GM19043 (cell line): ENCODE data around the gene PARK7.

Experiments used
- ATAC-seq: cut with Tn5 transposase; IDR thresholded peaks from one replicate; pipeline ENCODE4 v1.9.1; 2021; ENCODE audit warnings: low read depth; ENCODE audit not compliant: unreplicated experiment

Gene PARK7

DNA sequence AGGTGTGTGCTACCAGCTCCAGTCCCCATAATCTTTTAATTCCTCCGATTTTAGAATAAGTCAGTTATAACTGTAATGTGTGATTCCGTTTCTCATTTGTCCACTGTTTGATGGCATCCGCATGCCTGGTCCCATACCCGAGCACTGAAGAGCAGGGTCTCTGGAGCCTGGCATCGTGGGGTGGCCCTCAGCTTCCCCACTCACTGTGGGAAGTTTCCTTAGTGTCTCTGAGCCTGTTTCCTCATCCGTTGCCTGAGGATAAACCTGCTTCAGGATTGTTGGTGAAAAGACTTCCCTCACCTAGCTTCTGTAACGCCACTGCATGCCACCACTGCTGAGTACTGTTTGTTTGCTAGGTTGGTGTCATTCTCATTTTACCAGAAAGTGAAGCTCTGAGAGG is 19.5 kb downstream of the PARK7 start:
- no peak for ATAC-seq

- no peak for ATAC-seq
Observed at GRCh38 chr1:7983086-7983778, 21.7 kb downstream of the PARK7 start.

- no peak for ATAC-seq
Observed at GRCh38 chr1:7984811-7985210, 23.3 kb downstream of the PARK7 start.

- ATAC-seq, result no peak
Observed at GRCh38 chr1:7985851-7986612, 24.5 kb downstream of the PARK7 start.

DNA sequence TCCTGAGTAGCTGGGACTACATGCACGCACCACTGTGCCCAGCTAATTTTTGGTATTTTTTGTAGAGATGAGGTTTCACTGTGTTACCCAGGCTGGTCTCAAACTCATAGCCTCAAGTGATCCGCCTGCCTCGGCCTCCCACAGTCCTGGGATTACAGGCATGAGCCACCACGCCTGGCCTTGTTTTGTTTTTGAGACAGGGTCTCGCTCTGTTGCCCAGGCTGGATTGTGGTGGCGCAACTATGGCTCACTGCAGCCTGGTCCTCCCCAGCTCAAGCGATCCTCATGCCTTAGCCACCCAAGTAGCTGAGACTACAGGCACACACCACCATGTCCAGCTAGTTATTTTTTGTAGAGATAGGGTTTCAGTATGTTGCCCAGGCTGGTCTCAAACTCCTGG is 26.0 kb downstream of the PARK7 start:
- no peak for ATAC-seq

- no peak for ATAC-seq
Observed at GRCh38 chr1:7988576-7988975, 27.1 kb downstream of the PARK7 start.

- no peak for ATAC-seq
Observed at GRCh38 chr1:7989762-7990428, 28.4 kb downstream of the PARK7 start.

- no peak for ATAC-seq
Observed at GRCh38 chr1:7991504-7992440, 30.3 kb downstream of the PARK7 start.

- ATAC-seq, result no peak
Observed at GRCh38 chr1:7992885-7993284, 31.4 kb downstream of the PARK7 start.

GRCh38 chr1:7993593-7994479 is 32.3 kb downstream of the PARK7 start:
- peak; percentile 84 for ATAC-seq

DNA sequence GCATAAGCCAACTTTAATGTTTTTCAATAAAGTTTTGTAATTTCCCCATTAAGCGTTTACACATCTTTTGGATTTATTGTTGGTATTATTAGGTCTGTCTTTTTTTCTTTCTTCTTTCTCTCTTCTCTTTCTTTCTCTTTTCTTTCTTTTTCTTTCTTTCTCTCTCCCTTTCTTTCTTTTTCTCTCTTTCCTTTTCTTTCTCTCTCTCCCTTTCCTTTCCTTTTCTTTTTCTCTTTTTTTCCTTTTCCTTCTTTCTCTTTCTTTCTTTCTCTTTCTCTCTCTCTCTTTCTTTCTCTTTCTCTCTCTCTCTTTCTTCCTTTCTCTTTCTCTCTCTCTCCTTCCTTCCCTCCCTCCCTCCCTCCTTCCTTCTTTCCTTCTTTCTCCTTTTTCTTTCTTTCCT is 33.3 kb downstream of the PARK7 start:
- ATAC-seq, result no peak

DNA sequence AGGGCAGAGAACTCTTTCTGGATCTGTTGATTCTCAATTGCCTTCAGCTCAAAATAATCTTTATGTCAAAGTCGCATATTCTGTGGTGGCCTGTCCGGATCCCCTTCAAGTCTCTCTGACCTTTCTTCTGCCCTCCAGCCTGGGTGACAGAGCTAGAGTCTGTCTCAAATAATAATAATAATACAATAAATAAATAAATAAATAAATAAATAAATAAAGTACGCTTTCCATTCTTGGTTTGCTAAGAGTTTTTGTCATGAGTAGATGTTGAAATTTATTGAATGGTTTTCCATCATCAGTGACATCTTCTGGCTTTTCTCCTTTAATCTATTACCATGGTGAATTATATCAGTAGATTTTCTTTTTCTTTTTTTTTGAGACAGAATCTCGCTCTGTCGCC is 33.9 kb downstream of the PARK7 start:
- no peak for ATAC-seq

DNA sequence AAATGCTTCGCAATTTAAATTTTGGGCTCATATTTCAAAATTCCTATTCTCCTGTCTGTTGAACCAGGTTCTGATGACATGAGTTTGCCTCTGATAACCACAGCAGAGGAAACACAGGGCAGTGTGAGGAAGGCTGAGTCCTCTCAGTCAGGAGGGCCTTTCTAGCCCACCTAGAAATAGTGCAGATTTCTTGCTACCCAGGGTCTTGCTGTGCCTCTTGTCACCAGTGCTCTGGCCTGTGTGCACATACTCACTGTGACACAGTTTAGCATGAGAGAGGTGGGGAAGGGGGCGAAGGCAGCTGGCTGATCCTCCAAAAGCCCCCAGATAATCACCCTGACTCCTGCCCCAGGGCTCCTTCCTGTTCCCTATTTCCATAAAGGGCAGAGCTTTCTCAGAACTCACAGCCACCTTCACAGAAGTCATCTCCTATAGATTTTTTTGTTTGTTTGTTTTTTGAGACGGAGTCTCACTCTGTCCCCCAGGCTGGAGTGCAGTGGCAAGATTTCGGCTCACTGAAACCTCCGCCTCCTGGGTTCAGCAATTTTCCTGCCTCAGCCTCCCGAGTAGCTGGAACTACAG is 40.9 kb downstream of the PARK7 start:
- no peak for ATAC-seq

DNA sequence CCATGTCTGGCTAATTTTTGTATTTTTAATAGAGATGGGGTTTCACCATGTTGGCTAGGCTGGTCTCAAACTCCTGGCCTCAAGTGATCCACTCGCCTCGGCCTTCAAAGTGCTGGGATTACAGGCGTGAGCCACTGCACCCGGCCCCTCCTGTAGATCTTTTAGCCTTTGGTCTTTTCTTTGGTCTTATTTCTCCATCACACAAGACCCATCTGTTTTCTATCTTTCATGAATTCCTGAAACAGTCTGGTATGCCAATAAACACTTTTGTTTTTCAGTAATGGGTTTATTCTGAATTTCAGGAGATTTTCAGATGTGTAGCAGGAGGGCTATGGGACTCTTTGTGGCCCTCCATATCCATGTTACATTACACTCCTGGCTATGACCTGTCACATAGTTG is 41.4 kb downstream of the PARK7 start:
- no peak for ATAC-seq

- no peak for ATAC-seq
Observed at GRCh38 chr1:8003438-8004112, 42.1 kb downstream of the PARK7 start.

DNA sequence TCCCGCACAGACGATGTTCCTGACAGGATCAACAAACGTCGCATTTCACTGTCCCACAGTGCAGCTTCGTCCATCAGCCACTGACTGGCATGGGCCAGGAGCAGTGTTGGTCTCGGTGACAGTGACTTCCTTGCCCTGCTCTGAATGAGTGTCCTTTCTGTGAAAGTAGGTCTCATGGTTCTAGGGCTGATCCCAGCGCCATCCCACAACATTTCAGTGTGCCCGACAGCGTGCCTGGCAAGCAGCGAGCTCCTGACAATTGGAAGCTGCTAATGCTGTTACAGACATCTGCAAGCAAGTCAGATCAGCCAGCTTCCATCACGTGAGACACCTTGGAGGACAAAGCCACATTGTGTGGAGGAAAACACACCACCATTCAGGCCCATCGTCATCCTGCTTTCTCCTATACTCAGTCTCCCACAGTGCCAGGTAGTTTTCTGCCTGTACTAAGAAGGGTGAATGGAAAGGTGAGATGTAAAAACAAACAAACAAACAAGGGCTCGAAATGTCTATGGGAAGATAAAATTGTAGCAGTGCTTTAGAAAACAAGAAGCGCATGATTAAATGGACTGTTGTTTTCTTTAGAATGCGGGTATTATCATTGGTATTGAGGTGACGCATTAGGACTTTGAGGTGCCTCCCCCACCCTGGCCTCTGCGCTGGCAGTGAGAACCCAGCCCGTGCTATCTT is 42.7 kb downstream of the PARK7 start:
- no peak for ATAC-seq

GRCh38 chr1:8004803-8005573 is 43.5 kb downstream of the PARK7 start:
- ATAC-seq, result no peak
